PFSK-1 (cell line): ENCODE data around the gene SNAP25.

ENCODE experiments used
- FOXP2 ChIP-seq: optimal IDR thresholded peaks from 2 replicates; pipeline ENCODE3; 2011; ENCODE audit warnings: borderline replicate concordance, control low read depth, inconsistent platforms; ENCODE audit not compliant: insufficient read depth; ENCODE audit errors: extremely low read length, extremely low read depth
- POLR2AphosphoS5 ChIP-seq: IDR thresholded peaks from 2 replicates; pipeline ENCODE4 v1.6.1; 2012; ENCODE audit warnings: low read depth, mild to moderate bottlenecking, control low read depth, low read length, moderate library complexity
- SIN3A ChIP-seq: IDR thresholded peaks from 2 replicates; pipeline ENCODE4 v1.6.1; 2012; ENCODE audit warnings: mild to moderate bottlenecking, low read length, moderate library complexity, borderline replicate concordance; ENCODE audit not compliant: insufficient read depth
- TAF1 ChIP-seq: IDR thresholded peaks from 2 replicates; pipeline ENCODE4 v1.6.1; 2012; ENCODE audit warnings: low read length, control low read depth, borderline replicate concordance; ENCODE audit not compliant: insufficient read depth
- TF ChIP-seq, protein P1 (sequence below), 2 experiments: IDR thresholded peaks; 2 replicates each; pipeline versions ENCODE4 v1.6.1 to v1.8.0; 2011 to 2012; ENCODE audit warnings: low read depth in 2 of 2, low read length in 2 of 2, control low read depth in 1 of 2, inconsistent platforms in 1 of 2, mild to moderate bottlenecking in 1 of 2, moderate library complexity in 1 of 2; ENCODE audit not compliant: insufficient read depth in 1 of 2

SNAP25 gene

DNA sequence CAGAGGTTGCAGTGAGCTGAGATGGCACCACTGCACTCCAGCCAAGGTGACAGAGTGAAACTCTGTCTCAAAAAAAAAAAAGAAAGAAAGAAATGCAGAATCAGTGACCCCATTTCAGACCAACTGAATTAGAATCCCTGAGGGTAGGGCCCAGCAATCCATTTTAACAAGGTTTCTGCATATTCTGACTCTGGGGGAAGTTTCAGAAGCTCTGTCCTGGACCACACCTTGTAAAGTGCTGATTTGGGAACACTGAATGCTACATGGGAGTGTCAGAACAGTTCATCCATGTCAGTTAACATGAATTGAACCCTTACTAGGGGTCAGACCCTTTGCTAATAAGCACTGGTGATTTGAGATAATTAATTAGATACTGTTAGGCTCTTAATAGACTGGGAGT is 52.0 kb downstream of the SNAP25 start:
- no peak for TF ChIP-seq POLR2AphosphoS5
- TF ChIP-seq TAF1 = no peak
- no peak for TF ChIP-seq FOXP2
- TF ChIP-seq SIN3A = no peak
- TF ChIP-seq, protein P1, sequence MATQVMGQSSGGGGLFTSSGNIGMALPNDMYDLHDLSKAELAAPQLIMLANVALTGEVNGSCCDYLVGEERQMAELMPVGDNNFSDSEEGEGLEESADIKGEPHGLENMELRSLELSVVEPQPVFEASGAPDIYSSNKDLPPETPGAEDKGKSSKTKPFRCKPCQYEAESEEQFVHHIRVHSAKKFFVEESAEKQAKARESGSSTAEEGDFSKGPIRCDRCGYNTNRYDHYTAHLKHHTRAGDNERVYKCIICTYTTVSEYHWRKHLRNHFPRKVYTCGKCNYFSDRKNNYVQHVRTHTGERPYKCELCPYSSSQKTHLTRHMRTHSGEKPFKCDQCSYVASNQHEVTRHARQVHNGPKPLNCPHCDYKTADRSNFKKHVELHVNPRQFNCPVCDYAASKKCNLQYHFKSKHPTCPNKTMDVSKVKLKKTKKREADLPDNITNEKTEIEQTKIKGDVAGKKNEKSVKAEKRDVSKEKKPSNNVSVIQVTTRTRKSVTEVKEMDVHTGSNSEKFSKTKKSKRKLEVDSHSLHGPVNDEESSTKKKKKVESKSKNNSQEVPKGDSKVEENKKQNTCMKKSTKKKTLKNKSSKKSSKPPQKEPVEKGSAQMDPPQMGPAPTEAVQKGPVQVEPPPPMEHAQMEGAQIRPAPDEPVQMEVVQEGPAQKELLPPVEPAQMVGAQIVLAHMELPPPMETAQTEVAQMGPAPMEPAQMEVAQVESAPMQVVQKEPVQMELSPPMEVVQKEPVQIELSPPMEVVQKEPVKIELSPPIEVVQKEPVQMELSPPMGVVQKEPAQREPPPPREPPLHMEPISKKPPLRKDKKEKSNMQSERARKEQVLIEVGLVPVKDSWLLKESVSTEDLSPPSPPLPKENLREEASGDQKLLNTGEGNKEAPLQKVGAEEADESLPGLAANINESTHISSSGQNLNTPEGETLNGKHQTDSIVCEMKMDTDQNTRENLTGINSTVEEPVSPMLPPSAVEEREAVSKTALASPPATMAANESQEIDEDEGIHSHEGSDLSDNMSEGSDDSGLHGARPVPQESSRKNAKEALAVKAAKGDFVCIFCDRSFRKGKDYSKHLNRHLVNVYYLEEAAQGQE (IDR thresholded peaks at IDR 0.05; ENCODE audit: insufficient read depth in 1 of 2, low read depth in 2 of 2, low read length in 2 of 2) = no peak

DNA sequence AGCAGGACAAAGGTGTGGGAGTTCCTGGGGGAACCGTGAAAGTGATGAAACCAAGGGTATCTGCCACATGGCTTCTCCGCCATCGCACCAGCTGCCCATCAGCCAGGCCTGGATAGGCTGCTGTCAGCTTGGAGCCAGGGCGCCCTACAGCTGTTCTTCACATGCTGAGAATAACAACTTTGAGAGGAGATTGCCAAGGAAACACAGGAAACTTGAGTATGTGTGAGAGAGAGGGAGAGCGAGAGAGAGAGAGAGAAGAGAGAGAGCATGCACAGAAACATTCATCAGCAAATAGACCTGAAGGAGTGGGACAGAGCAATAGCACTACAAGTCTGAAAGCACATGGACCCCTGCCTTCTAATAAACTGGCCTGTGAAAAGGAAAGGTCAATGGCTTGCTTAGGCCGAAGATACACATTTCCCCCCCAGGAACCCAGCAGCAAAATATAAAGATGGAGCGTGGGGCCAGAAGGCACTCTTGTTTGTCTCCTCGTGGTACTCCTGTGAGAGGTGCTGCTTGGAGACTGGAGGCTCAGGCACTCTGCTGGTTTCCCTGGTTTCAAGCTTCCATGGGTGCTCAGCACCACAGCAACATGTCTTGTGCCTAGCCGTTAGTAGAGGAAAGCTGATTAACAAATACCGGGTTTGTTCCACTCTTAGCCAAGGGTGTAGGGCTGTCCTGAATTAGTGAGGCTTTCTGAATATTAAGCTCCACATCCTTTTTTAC is 53.0 kb downstream of the SNAP25 start:
- no peak for TF ChIP-seq SIN3A
- no peak for TF ChIP-seq TAF1
- TF ChIP-seq POLR2AphosphoS5 = no peak
- TF ChIP-seq, protein P1 (IDR thresholded peaks at IDR 0.05; ENCODE audit: insufficient read depth in 1 of 2, low read depth in 2 of 2, low read length in 2 of 2) = no peak
- TF ChIP-seq FOXP2 = no peak

DNA sequence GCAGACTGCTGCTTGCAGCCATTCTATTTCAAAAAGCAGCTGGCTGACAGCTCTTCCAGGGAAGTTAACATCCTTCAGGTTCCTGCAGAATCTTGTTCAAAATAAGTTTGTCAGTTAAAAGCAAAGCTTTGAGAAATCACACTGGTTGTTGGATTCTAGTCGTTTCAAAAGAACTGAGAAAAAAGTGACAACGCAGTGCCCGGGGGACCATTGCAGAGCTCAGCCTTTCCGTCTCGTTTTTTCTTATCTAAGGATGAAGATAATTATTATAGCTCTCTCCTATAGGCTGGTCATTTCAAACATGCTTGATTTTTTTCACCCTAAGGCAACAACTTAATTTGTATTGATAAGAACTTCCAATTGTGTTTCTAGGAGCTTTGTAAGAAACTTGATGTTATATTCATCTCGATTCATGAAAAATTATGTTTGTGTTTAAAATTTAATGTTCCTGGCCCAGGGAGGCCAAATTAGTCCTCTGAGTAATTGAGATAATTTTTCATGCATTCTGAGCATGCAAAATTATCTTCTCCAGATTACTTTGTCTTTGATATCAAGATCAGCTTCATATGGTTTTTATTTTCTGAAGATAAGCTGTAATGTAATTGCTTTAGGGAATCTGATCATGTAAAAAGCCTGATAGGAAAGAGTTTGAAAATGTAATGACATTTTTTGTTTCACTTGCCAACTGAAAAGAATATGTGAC is 58.4 kb downstream of the SNAP25 start:
- no peak for TF ChIP-seq SIN3A

DNA sequence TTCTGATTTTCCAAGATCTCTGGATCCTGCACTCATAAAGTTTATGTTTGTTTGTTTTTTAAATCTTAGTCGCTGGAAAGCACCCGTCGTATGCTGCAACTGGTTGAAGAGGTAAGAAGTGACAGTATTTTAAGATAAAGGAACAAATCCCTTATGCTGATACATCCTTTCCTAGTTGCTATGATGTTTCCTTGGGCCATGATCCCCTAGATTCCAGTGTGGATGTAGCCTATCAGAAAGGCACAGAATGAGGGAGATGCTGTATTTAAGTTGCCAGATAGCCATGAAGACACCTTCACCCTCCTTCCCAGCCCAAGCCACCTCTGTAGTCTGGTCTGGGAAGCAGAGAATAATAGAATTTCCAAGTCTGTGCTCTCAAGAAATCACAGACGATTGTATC is 59.0 kb downstream of the SNAP25 start:
- no peak for TF ChIP-seq TAF1
- no peak for TF ChIP-seq POLR2AphosphoS5
- TF ChIP-seq, protein P1 (IDR thresholded peaks at IDR 0.05; ENCODE audit: insufficient read depth in 1 of 2, low read depth in 2 of 2, low read length in 2 of 2) = no peak
- no peak for TF ChIP-seq FOXP2
- no peak for TF ChIP-seq SIN3A

DNA sequence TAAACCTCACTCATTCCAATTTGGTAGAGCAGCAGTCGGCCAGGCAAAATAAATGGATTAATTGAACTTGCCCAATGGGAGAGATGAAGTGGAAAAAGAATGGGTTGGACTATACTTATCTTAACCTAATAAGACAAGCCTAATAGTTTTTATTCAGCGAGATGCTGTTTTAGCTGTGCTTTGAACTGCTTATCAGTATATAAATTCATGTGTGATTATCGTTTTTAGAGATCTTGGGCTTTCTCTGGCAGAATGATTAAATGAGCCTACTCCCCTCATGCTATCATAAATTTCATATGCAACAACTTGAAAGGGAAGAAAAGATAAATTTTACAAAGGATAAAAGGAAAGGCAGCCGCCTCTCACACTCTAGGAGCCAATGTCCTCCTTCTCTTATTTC is 59.8 kb downstream of the SNAP25 start:
- TF ChIP-seq TAF1 = no peak
- TF ChIP-seq SIN3A = no peak

DNA sequence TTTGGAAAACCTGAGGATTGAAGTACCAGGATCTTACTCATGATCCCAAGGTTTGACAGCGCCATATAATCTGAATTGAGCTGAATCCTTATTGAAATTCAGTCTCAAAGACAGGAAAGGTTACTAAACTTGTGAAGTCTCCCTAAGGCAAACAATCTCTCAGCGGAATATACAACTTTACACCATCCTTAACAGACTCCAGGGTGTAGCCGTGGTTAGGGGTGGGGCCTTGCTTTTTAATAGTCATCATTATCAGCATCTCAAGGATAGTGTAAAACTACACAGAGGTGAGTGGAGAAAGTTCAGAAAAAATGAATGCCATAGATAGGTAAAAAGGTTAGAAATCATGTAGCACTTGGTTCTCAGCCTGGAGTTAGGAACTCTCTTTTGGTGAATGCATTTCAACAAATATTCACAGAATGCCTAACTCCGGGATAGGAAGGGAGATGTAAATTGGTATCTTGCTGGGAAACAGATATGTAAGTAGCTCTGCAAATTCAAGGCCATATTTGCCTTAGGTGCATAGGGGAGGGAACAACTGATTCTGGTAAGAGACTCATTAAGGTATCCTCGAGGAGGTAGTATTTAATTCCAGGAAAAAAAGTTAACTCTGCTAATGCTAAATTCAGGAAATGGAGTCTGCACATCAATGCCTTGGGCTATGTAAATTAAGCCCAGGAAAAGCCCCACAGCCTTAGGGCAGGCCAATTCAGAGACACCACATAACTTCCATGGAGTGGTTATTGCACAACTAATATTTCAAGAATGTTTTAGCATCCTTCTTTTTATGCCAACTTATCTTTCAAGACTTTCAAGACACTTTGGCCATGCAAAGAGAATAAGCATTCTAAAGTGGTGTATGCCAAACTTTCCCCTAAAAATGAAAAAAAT is 61.6 kb downstream of the SNAP25 start:
- TF ChIP-seq FOXP2 = no peak
- TF ChIP-seq, protein P1 (IDR thresholded peaks at IDR 0.05; ENCODE audit: insufficient read depth in 1 of 2, low read depth in 2 of 2, low read length in 2 of 2) = no peak
- TF ChIP-seq TAF1 = no peak
- TF ChIP-seq SIN3A = no peak
- TF ChIP-seq POLR2AphosphoS5 = no peak
